ENCODE results near the gene B4GALT6. TPM values are rescaled to one million over a fixed set of nuclear protein-coding genes. Genes with fewer than 3 reads are reported as not detected.

B4GALT6 gene
- total RNA-seq, 2 experiments from 2014 or later, result 2.7 to 3.6 TPM

DNA sequence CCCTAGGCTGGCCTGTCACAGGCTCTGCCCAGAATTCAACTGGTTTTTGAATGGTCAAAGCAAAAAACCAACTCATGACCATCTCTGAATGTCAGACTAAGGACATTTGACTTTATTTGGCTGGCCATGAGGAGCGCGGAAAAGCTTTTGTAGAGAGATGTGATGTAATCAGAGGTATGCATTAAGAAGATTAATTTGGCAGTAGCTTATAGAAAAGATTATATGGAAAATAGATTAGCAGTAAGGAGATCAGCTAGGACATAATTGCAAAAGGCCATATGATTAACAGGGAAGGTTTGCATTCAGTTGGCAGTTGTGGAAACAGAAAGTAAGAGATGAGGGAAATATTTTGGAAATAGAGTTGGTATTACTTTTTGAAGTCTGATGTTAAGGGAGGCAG lies 105.0 kb downstream of the B4GALT6 start:
- Mint-ChIP-seq H3K27ac (no peak overlapping the region), H3K36me3 (ENCODE audit: low read depth) (no peaks in the 10 kb centered on the region), H3K9me3 (no peaks in the 10 kb centered on the region), H3K4me1 (ENCODE audit: low read depth) (no peaks in the 10 kb centered on the region), H3K27me3 (ENCODE audit: low read depth) (no peaks in the 10 kb centered on the region), H3K4me3 (no peak overlapping the region)
- intact Hi-C loops (cut with micrococcal nuclease), result no loop called here
- CTCF ChIA-PET, result interaction anchor here (0.5 to 1.1 kb wide), 2 partner anchors 141 to 147 kb away, joined by 3 read pairs; no protein-coding TSS in a partner anchor
- DNase-seq, result no peak

DNA sequence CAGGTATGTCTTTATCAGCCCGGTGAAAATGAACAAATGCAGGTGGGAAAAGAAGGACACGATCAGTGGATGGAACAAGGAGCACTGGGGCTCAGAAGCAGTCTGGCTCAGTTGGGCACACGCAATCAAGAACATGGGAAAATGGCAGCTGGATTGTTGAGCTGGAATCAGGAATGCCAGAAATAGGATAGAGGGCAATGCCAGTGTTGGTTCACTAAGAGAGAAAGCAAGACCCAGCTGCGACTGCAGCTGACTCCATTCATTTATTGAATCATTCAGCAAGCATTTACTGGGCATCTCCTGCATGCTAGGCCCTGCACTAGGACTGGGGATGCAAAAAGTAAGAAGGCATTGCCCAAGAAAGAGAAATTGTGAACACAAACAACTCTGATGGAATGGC lies 106.3 kb downstream of the B4GALT6 start:
- intact Hi-C loops (cut with micrococcal nuclease), result no loop called here
- CTCF ChIA-PET, result no interaction called here
- no peaks in the 10 kb centered on the region for H3K4me1 Mint-ChIP-seq (ENCODE audit: low read depth)
- no peak overlapping the region for H3K27ac Mint-ChIP-seq
- no peaks in the 10 kb centered on the region for H3K27me3 Mint-ChIP-seq (ENCODE audit: low read depth)
- H3K4me3 Mint-ChIP-seq, result no peak overlapping the region
- DNase-seq, result no peak
- no peaks in the 10 kb centered on the region for H3K36me3 Mint-ChIP-seq (ENCODE audit: low read depth)
- no peaks in the 10 kb centered on the region for H3K9me3 Mint-ChIP-seq

DNA sequence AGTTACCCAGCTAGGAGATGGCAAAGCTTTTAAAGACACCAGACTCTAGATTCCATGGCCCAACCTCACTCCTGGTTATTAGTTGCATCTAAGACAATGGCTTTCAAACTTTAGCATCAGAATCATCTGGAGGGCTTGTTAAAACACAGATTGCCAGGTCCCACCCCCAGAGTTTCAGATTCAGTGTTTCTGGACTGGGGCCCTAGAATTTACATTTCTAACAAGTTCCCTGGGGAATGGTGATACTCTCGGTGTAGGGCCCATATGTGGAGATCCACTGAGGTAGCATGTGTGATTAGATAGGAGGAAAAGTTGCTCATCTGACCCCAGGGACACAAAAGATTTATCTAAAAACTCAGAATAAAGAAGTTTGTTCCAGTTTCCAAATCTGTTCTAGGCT lies 107.2 kb downstream of the B4GALT6 start:
- CTCF ChIA-PET, result interaction anchor here (1.1 to 1.7 kb wide), 2 partner anchors 64 to 146 kb away, joined by 3 to 7 read pairs; no protein-coding TSS in a partner anchor
- H3K36me3 Mint-ChIP-seq (ENCODE audit: low read depth), result no peaks in the 10 kb centered on the region
- DNase-seq, result no peak
- H3K4me1 Mint-ChIP-seq (ENCODE audit: low read depth), result no peaks in the 10 kb centered on the region
- H3K27me3 Mint-ChIP-seq (ENCODE audit: low read depth), result no peaks in the 10 kb centered on the region
- no peaks in the 10 kb centered on the region for H3K9me3 Mint-ChIP-seq
- H3K4me3 Mint-ChIP-seq, result no peak overlapping the region
- H3K27ac Mint-ChIP-seq, result no peak overlapping the region
- intact Hi-C loops (cut with micrococcal nuclease), result no loop called here

GRCh38 chr18:31576670-31577069 lies 107.7 kb downstream of the B4GALT6 start:
- CTCF ChIA-PET, result interaction anchor here (1.1 to 1.7 kb wide), 3 partner anchors 14 to 146 kb away, joined by 3 to 7 read pairs (median 4); no protein-coding TSS in a partner anchor
- no peaks in the 10 kb centered on the region for H3K36me3 Mint-ChIP-seq (ENCODE audit: low read depth)
- H3K4me1 Mint-ChIP-seq (ENCODE audit: low read depth), result no peaks in the 10 kb centered on the region
- no peak overlapping the region for H3K27ac Mint-ChIP-seq
- no peaks in the 10 kb centered on the region for H3K27me3 Mint-ChIP-seq (ENCODE audit: low read depth)
- no peak for DNase-seq
- intact Hi-C loops (cut with micrococcal nuclease), result no loop called here
- H3K9me3 Mint-ChIP-seq, result no peaks in the 10 kb centered on the region
- no peak overlapping the region for H3K4me3 Mint-ChIP-seq

DNA sequence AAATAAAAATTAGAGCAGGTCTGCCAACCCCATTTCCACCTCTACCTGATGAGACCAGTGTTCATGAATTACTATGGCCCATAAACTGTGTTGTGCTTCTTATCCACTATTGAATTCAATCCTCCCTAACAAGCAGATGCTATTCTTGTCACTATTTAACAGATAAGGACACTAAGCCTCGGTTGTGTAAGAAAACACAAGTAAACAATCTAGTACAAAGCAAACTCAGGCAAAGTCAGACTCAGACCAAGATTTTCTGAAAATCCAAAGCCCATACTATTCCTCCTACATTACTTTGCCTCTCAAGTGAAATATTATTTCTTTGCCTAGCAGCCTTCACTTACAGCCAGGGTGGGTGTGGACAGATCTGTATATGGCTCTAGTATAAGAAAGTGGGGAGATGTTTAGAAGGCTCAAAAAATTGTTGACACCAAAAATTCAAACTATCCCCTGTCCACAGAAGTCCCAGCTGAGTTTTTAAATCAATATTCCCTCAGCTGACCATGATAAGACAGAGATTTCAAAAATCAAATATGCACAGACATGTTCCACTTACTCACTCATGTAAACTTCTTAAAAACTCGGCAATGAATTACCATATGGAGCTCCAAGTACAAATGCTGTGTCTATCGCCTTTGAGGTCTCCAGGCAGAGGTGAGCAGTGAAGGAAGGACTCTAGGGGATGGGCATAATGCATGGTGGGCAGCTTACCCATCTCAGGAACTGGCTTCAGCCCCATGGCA lies 108.7 kb downstream of the B4GALT6 start:
- H3K36me3 Mint-ChIP-seq (ENCODE audit: low read depth), result no peaks in the 10 kb centered on the region
- H3K4me1 Mint-ChIP-seq (ENCODE audit: low read depth), result no peaks in the 10 kb centered on the region
- no peak overlapping the region for H3K27ac Mint-ChIP-seq
- H3K4me3 Mint-ChIP-seq, result no peak overlapping the region
- no peaks in the 10 kb centered on the region for H3K27me3 Mint-ChIP-seq (ENCODE audit: low read depth)
- H3K9me3 Mint-ChIP-seq, result no peaks in the 10 kb centered on the region
- intact Hi-C loops (cut with micrococcal nuclease), result no loop called here
- DNase-seq, result no peak
- CTCF ChIA-PET, result interaction anchor here (1.1 to 1.7 kb wide), 3 partner anchors 13 to 147 kb away, joined by 3 to 7 read pairs (median 4); no protein-coding TSS in a partner anchor

DNA sequence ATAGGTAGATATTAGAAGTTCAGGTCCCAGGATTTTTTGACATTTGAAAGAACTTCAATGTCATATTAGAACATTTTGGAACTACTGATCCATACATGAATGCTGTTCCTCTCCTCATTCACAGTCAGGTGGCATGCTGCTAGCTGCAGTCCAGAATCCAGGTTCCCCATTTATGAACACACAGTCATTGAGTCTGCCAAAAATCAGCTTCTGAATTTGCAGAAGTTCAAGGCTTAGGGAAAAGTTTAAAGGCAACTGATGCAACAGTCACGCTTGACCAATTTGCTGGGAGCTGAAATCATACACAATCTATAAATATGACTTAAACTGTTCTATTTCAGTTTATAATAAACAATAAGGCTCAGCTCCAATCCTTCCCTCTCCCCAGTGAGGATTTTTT lies 110.0 kb downstream of the B4GALT6 start:
- CTCF ChIA-PET, result no interaction called here
- H3K4me3 Mint-ChIP-seq, result no peak overlapping the region
- H3K27ac Mint-ChIP-seq, result no peak overlapping the region

More for the DNA sequence above, 110.0 kb downstream of the B4GALT6 start:
- H3K9me3 Mint-ChIP-seq, result no peaks in the 10 kb centered on the region
- no peaks in the 10 kb centered on the region for H3K27me3 Mint-ChIP-seq (ENCODE audit: low read depth)
- intact Hi-C loops (cut with micrococcal nuclease), result no loop called here
- no peaks in the 10 kb centered on the region for H3K4me1 Mint-ChIP-seq (ENCODE audit: low read depth)
- H3K36me3 Mint-ChIP-seq (ENCODE audit: low read depth), result no peaks in the 10 kb centered on the region
- no peak for DNase-seq

Other genes starting within 250 kb of the B4GALT6 start
- not detected for gene DSG3, start 236.8 kb downstream of the B4GALT6 start, total RNA-seq
- under 1 TPM; 0.45 to 0.49 TPM for gene DSG2, start 186.4 kb downstream of the B4GALT6 start, total RNA-seq
- not detected for gene TTR, start 92.7 kb downstream of the B4GALT6 start, total RNA-seq
- gene SLC25A52, start 76.3 kb upstream of the B4GALT6 start, total RNA-seq, result not detected

Measured in activated naive CD4-positive, alpha-beta T cell treated with anti-CD3 and anti-CD28 coated beads for 36 hours (primary cell).